GM11168 (cell line): ENCODE data around the gene DENND1A.
"Not testable (repeated sequence)": the region's sequence is repeated elsewhere in the genome, so short reads cannot be mapped to it uniquely, and the experiment has no call there.

Source experiments
- in situ Hi-C: fragments of 300-500 bp; cut with MboI; formaldehyde crosslinking; loops from one replicate; pipeline ENCODE4 v1.12.0; 2022; ENCODE audit warnings: low sequenced_read_pairs; ENCODE audit not compliant: unreplicated experiment

The DENND1A gene

DNA sequence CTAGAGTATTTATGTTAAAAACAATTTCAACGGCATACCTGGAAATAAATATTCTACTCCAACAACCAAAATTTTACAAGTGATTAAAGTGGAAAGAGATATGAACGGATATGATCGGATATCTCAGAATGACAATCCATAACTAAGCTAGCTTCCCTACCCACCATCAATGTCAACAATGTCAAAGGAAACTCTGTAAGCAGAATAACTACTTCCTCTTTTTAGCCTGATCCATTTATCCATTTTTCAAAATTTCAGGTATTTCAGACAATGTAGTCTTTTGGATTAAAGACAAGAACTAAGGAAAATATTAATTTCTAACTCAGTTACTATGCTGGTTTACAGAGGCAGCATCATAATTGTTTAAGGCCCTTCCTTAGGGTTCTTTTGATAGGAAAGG, 188.7 kb downstream of the DENND1A start:
- in situ Hi-C loops: no loop called here

DNA sequence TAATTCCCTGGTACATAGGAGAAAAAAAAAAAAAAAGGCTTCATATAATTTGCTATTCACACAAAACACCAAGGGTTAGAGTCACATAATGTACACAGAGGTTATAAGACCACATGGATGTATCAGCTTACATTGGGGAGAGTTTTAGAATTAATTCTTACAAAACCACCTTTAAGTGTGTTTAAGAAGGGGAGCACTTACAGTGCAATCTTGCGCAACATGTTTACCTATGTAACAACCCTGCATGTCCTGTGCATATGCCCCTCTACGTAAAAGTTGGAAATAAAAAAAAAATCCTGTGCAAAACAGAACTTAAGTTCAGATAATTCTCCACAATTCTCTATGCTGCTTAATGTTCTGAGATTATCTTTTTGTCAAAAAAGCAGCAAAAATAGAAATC, 190.0 kb downstream of the DENND1A start:
- in situ Hi-C loops: no loop called here

DNA sequence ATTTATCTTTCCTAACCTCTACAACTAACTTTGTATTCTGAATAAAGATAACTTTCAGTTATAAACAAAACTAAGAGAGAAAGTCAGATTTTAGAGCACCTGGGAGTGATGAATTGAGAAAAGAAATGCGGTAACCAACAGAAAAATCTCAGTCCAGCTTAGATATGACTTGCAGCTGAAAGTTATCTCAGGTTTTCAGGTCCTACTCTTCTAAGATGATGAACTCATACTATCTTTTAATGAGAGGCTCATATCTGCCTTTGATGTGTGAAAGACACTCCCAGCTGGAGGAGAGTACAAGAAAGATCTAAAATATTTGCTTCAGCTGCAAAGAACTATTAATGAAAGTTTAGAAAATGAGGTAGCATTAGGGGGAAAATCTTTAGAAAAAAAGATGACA, 190.5 kb downstream of the DENND1A start:
- in situ Hi-C loops: no loop called here

DNA sequence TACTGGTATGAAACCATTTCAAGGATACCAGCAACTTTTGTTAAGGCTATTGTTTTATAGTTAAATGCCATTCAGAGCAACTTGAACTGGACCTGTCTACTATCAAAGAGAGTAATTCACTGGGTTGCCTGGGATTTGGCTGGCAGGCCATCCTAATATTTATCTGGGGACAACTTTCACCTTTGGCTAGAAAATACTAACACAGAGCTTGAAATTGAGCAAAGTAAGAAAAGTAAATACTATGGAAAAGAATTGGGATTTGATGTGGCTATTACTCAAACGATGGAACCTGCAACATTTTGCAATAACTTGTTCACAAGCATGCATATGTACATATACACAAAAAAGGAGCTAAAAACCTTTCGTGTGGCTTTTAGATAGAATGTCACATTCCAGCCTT, 191.3 kb downstream of the DENND1A start:
- in situ Hi-C loops: no loop called here

DNA sequence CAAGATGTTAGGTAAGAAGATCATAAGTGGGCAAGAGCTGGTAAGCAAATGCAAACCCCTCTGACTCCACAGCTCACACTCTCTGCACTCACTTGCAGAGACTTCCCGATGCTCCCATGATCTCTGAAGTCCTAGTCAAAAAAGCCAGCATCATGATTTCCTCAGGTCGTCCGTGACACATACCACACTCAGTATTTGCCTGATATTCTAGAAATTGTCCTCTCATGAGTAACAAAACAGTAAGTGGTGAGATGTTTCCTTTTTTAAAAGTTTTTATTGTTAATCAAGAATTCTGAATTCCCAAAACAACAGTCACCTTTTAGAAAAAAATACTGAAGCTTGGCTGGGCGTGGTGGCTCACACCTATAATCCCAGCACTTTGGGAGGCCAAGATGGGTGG, 194.6 kb downstream of the DENND1A start:
- in situ Hi-C loops: no loop called here

DNA sequence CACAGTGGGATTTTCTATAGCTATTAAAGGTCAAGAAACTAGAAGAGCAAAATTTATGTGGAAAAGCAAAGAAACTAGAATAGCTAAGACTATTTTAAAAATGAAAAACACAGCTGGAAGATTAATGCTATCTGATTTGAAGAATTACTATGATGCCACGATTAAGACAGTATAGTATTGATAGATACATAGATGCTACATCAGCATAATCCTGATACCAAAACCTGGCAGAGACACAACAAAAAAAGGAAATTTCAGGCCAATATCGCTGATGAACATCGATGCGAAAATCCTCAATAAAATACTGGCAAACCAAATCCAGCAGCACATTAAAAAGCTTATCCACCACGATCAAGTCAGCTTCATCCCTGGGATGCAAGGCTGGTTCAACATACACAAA, 201.4 kb downstream of the DENND1A start:
- in situ Hi-C loops: not testable (repeated sequence)

DNA sequence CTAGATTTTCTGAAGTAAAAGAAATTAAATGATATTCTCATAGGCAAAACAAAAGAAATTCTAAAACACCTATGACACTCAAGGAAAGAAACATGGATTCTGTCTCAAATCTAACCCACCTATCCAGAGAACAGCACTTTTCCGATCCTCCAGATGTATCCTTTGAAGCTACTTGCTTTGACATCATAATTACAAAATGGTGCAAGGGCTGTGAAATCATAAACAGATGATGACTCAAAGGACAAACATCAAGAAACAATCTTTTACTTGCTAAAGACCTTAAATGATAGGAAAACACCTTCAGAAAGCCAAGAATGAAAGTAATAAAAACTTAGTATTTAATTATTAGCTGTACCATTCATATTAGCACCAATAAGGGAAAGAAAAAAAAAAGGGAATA, 202.6 kb downstream of the DENND1A start:
- in situ Hi-C loops: no loop called here

DNA sequence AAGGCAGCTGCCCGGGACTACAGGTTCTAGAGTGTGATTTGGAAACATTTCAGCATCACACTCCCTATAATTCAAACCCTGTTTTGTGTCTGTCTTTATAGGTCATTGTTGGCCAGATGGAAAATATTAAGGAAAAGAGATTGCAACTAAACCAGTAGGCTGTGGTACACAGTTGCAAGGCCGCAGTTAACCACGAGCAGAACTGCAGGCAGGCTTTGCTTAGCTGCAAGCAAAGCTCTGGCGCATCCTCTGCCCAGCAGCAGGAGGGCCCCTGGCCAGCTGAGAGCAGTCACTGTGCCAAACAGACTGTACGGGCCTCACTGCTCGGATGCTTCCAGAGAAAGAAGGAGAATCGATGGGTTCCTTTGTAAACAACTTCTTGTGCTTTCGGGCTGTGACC, 204.5 kb downstream of the DENND1A start:
- in situ Hi-C loops: no loop called here

DNA sequence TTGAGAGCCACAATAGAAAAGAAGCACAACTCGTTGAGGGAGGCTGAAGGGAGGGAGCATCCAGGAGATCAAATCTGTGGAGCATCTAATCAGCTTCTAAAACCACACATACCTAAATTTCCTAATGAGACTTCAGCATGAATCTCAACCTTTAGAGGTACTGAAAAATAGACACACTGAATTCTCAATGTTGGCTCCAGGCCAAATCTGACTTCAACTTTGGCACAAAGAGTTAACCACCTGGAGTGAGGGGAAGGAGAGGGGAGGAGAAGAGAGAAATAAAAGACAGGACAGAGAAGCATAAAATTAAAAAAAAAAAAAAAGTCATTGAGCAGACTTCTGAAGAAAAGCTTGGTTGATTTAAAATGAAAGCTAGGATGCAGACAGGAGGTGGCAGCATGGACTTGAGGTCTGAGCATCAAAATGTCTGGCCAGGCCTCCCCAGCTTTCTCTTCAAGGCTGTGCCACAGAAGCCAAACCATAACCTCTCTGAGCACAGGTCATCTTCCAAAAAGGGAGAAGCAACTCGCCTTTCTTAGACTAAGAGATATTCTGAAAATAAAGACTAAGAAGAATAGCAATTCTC, 205.6 kb downstream of the DENND1A start:
- in situ Hi-C loops: no loop called here

DNA sequence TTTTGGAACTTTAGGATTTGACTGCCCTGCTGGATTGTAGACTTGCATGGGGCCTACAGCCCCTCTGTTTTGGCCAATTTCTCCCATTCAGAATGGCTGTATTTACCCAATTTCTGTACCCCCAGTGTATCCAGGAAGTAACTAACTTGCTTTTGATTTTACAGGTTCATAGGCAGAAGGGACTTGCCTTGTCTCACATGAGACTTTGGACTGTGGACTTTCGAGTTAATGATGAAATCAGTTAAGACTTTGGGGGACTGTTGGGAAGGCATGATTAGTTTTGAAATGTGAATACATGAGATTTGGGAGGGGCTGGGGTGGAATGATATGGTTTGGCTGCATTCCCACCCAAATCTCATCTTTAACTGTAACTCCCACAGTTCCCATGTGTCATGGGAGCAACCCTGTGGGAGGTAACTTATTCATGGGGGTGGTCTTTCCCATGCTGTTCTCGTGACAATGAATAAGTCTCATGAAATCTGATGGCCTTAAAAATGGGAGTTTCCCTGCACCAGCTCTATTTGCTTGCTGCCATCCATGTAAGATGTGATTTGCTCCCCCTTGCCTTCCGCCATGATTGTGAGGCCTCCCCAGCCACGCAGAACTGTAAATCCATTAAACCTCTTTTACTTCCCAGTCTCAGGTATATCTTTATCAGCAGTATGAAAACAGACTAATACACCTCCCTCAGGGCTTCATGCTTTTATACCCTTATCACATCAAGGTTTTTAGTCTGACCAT, 206.6 kb downstream of the DENND1A start:
- in situ Hi-C loops: no loop called here

DNA sequence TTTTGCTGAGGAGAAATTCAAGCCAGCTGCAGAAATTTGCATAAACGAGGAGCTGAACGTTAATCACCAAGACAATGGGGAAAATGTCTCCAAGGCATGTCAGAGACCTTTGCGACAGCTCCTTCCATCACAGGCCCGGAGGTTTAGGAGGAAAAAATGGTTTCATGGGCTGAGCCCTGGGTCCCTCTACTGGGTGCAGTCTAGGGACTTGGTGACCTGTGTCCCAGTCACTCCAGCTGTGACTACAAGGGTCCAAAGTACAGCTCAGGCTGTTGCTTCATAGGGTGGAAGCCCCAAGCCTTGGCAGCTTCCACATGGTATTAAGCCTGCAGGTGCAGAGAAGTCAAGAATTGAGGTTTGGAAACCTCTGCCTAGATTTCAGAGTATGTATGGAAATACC, 207.5 kb downstream of the DENND1A start:
- in situ Hi-C loops: no loop called here

DNA sequence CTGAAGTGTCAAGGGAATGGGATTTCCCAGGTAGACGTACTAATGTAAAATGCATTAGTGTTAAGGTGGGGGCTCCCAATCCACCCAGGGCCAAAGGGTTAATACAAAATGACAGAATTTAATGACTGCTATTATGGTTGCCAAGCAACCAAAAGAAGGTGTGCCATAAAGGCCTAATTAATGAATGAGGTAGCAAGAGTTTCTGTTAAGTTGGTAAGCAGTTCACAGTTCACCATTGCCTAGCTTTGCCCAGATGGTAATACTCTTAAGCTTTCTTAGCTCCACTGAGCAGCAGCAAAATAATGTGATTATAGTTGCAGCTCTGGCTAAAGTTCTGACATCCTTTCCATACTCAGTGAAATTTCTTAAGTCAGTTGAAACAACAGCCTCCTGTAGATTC, 211.7 kb downstream of the DENND1A start:
- in situ Hi-C loops: no loop called here

DNA sequence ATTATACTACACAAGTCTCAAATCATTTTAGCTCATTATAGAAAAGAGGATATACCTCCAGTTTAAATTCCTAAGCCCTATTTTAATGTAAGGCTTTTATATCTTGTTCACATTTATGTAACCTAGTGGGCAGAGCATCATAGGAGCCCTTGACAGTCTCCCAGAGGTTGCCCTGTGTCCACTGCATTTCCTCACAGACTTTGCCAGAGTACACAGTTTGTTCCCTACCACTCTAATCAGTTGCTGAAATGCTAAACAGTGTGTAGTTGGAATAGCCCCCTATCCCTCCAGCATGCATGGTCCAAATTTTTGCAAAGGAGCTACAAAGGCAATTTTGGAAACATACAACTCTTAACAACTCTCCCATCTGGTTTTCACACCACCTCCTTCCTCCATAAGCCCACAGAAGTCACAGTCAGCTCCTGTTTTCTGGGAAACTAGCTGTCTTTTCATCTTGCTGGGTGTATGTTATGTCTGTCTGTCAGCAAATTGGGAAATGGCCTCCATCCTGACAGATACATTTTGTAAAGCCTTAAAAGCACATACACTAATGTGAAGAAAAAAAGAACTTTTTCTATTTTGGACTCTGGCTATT, 212.2 kb downstream of the DENND1A start:
- in situ Hi-C loops: no loop called here

DNA sequence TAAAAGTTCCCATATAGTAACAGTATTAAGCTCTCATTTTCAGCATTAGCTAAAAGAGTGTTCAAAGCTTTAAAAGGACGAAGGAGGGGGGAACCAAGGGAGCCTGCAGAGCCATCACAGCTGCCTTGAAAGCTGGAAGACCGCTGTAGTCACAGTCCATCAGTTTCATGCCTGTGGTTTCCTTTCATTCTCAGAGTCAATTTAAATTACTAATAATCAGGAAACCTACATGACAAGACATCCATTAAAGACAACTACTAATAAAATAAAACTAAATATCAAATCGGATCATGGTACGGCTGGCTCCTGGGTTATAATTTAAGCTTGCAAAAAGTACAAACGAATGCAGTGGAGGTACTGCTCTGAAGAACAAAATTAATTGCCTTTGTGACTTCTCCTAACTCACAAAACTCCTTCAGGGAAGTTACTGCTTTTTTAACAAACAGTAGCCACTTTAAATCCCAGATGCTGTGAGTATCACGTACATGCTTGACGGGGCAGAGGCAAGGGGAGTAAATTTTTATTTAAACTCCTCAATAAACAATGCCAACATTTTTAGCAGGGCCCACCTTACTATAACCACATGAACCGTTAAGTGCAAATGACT, 213.5 kb downstream of the DENND1A start:
- in situ Hi-C loops: no loop called here

DNA sequence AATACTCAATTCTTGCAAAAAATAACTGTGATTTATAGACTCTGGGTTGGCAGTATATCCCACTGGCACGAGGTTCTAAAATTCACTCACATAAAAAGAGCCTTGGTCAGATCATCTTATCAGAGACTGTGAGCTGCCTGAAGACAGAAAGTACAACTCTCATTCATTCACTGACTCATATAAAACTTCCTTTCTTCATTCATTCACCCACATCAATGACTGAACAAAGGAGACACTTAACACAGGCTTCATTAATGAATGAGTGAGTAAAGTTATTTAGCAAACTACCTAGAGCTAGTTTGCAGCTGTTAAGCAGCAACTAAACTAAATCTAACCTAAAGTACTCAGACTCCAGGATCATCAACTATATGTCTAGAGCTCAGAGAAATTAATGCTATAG, 214.7 kb downstream of the DENND1A start:
- in situ Hi-C loops: no loop called here

DNA sequence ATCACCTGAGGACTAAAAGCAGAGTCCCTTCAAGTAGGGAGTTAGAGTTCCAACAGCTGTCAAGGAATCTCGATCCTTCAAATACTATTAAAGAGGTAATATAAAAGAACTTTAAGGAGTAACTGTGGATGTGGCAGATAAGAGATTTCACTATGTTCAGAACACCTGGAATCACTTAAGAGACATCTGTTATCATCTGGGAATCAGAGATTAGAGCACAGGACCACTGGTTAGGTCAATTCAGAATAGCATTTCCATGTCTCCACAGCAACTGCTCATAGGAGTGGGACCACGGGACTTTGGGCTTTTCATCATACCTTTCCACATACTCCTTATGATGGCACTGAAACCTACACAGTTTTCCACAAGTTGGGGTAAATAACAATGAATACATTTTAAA, 216.6 kb downstream of the DENND1A start:
- in situ Hi-C loops: no loop called here

DNA sequence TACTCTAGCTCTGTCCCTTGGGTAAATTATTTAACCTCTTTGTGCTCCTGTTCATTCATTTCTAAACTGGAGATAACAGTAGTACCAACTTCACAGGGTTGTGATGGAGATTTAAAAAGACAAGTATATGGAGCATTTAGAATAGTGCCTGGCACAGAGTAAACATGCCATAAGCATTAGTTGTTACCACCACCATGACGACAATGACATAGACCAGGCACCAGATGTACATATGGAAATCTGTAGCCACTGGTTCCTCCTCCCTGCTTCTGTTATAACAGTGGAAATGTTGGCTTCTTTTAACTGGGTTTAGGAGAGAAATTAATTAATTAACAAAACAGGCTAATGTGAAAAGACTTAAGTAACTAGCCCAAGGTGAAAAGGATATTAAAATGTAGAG, 217.5 kb downstream of the DENND1A start:
- in situ Hi-C loops: no loop called here

DNA sequence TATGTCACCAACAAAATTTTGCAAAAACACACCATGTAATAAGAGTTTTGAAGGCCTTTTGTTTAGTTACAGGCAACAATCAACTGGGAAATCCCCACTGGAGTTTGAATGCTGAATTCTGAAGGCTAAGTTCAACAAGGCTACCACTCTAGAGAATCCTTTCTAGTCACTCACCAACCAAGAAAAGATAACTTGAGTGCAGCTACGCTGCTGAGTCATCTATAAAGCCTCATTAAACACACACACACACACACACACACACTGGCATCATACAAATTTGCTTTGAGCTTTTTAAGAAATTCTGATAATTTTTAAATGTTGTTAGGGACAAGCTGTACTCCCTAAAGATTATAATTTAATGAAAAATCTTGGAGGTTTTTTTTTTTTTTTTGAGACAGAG, 219.6 kb downstream of the DENND1A start:
- in situ Hi-C loops: no loop called here

DNA sequence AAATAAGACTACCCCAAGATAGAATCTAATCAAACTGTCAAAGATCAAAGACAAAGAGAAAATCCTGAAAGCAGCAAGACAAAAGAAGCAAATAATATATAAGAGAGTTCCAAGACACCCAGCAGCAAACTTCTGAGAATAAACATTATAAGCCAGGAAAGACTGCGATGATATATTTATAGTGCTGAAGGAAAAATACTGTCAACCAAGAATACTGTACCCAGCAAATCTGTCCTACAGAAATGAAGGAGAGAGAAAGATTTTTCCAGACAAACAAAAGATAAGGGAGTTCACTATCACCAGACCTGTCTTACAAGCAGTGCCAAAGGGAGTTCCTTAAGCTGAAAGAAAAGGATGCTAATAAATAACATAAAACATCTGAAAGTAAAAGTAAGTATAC, 227.4 kb downstream of the DENND1A start:
- in situ Hi-C loops: no loop called here

DNA sequence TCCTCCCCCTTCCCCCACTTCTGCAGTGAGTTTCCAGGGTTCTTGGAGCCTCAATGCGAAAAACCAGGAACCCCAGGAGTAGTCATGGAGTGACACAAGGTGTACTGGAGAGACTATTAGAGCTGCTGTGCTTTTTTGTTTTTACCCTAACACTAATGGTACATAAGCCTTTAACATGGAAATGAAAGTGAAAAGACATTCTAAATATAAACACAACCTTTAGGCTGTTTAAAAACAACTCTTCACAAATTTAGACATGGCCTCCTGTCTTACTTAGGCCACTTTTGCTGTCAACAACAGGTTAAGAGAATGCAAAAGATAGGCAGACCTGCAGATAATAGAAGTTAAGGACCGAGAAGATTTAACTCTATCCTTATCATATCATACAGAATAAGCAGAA, 232.2 kb downstream of the DENND1A start:
- in situ Hi-C loops: no loop called here

DNA sequence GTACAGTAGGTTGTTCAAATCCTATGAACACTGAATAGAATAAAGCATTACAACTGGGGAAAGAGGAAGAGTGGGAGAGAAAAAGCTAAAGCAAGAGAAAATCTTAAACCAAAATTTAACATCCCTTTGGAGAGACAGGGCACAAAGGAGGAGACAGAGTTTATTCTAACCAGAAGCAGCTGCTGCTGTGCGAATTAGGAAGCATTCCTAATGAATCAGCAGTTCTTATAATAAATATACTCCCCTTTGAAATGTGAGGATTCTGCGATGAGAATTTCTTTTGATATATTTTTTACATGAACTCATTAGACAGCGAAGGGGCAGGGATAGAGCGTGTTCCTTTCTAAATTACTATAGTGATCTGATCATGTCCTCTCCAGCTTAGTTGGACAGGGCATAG, 233.4 kb downstream of the DENND1A start:
- in situ Hi-C loops: no loop called here

DNA sequence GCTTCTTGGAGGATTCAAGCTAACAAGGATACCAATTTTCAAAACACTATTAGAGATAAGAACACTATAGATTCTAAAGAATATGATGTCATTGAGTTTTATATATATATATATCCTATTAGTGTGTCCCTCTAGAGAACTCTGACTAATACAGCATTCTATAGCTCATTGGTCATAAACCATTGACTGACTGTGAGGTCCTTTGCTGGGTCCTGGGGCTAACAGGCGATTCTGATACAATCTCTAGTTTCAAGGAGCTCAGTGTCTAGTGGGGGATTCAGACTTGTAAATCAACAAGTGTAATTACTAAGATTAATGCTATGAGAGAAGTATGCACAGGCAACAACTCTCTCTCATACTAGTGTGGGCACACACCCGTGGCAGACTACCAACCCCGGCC, 234.5 kb downstream of the DENND1A start:
- in situ Hi-C loops: no loop called here
